Frontal cortex (tissue), 4 donors: ENCODE results near the gene TEX10. TPM values are rescaled to one million over a fixed set of nuclear protein-coding genes. Genes with fewer than 3 reads are reported as not detected.
"Not testable (repeated sequence)": the region's sequence is repeated elsewhere in the genome, so short reads cannot be mapped to it uniquely, and the experiment has no call there.

Source experiments
- DNase-seq, 2 donors: peaks; one replicate each; pipeline ENCODE4 v3.0.0; 2012; ENCODE audit warnings: low spot score in 2 of 2
- FAIRE-seq: peaks from 2 replicates; lab custom pipeline; 2012; peaks lifted over from hg19 to GRCh38; lab: Jason Lieb, UNC
- total RNA-seq: library from RNA; depleted of rRNA; stranded (reverse); fragments of >200 nt; gene quantifications from one replicate; pipeline ENCODE4 v1.2.3, GENCODE V29; 2014
- donor health status: control.
- donor health status: control.
- donor health status: control.

Gene TEX10
- total RNA-seq, 1 donor from 2014 or later: 55.0 TPM

GRCh38 chr9:100351508-100351907 is 1.2 kb downstream of the TEX10 start:
- no peak for DNase-seq
- FAIRE-seq: no peak

GRCh38 chr9:100350188-100350587 is 2.6 kb downstream of the TEX10 start:
- no peak for DNase-seq
- FAIRE-seq: no peak

- FAIRE-seq: no peak
- no peak for DNase-seq
Measured at GRCh38 chr9:100346836-100347235, 5.9 kb downstream of the TEX10 start.

GRCh38 chr9:100341889-100342288 is 10.9 kb downstream of the TEX10 start:
- DNase-seq (no peak), FAIRE-seq (no peak)

GRCh38 chr9:100340224-100340623 is 12.5 kb downstream of the TEX10 start:
- FAIRE-seq: no peak
- DNase-seq: no peak

- not testable (repeated sequence) for DNase-seq, FAIRE-seq
Measured at GRCh38 chr9:100338736-100339135, 14.0 kb downstream of the TEX10 start.

GRCh38 chr9:100324594-100325200 is 28.0 kb downstream of the TEX10 start:
- DNase-seq: no peak
- FAIRE-seq: peak; percentile 96

- FAIRE-seq: peak; percentile 6
- DNase-seq: peak in 1 of 2 donors; percentile 8
Measured at GRCh38 chr9:100322954-100323536, 29.7 kb downstream of the TEX10 start.

GRCh38 chr9:100317706-100318105 is 35.0 kb downstream of the TEX10 start:
- no peak for DNase-seq
- no peak for FAIRE-seq

- no peak for DNase-seq
- FAIRE-seq: no peak
Measured at GRCh38 chr9:100315561-100315960, 37.2 kb downstream of the TEX10 start.

GRCh38 chr9:100309992-100310391 is 42.8 kb downstream of the TEX10 start:
- DNase-seq: no peak

GRCh38 chr9:100308965-100309564 is 43.7 kb downstream of the TEX10 start:
- DNase-seq (no peak), FAIRE-seq (no peak)

More at GRCh38 chr9:100309992-100310391, 42.8 kb downstream of the TEX10 start:
- FAIRE-seq: no peak

GRCh38 chr9:100307080-100307479 is 45.7 kb downstream of the TEX10 start:
- FAIRE-seq (no peak), DNase-seq (no peak)

- DNase-seq (no peak), FAIRE-seq (no peak)
Measured at GRCh38 chr9:100306283-100306682, 46.5 kb downstream of the TEX10 start.

GRCh38 chr9:100303747-100304146 is 49.0 kb downstream of the TEX10 start:
- FAIRE-seq: no peak
- DNase-seq: no peak

GRCh38 chr9:100298378-100298777 is 54.4 kb downstream of the TEX10 start:
- DNase-seq: no peak
- no peak for FAIRE-seq

GRCh38 chr9:100296407-100296806 is 56.3 kb downstream of the TEX10 start:
- no peak for DNase-seq
- FAIRE-seq: no peak

- FAIRE-seq: no peak
Measured at GRCh38 chr9:100295240-100295639, 57.5 kb downstream of the TEX10 start.

GRCh38 chr9:100294806-100295205 is 57.9 kb downstream of the TEX10 start:
- no peak for DNase-seq
- no peak for FAIRE-seq

More at GRCh38 chr9:100295240-100295639, 57.5 kb downstream of the TEX10 start:
- DNase-seq: no peak

GRCh38 chr9:100294341-100294740 is 58.4 kb downstream of the TEX10 start:
- FAIRE-seq: no peak

GRCh38 chr9:100292414-100292813 is 60.3 kb downstream of the TEX10 start:
- no peak for DNase-seq
- FAIRE-seq: no peak

More at GRCh38 chr9:100294341-100294740, 58.4 kb downstream of the TEX10 start:
- no peak for DNase-seq
